ENCODE results near the gene GRIK1.

Gene GRIK1

DNA sequence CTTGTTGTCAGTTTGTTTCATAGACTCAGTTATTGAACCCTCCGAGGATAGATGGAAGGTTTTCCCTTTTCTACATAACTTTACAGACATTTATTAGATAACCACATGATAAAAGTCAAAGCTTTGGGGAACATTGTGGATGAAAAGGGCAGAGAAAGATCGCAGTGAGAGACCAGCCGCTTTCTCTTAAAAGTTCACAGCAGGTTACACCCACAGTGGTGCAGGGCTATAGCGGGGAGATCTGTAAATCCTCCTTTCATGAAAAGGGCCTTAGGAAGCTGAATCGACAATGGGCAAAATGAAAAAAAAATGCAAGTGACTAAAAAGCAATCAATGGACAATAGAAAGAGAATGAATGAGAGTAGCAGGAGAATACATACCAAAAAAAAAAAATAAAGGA is 218.6 kb downstream of the GRIK1 start:
- no peak for DNase-seq (ENCODE audit: low read depth in 1 of 2, low spot score in 1 of 2)

DNA sequence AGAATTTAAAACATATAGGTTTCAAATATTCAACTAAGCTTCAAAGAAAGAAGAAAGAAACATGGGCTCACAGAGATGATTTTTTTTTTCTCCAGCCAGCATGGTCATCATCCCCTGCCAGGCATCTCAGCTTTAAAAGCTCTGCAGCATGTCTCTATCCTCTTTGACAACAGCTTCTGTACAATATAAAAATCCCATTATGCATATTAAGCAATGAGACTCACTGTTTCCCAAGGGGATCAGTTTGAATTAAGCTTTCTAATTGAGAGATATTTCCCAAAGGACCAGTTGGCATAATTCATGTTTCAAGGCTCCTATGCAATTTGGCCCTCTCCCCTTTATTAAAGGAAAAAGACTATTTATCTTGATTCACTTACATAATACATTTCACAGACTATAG is 220.3 kb downstream of the GRIK1 start:
- DNase-seq (ENCODE audit: low read depth in 1 of 2, low spot score in 1 of 2) = no peak

DNA sequence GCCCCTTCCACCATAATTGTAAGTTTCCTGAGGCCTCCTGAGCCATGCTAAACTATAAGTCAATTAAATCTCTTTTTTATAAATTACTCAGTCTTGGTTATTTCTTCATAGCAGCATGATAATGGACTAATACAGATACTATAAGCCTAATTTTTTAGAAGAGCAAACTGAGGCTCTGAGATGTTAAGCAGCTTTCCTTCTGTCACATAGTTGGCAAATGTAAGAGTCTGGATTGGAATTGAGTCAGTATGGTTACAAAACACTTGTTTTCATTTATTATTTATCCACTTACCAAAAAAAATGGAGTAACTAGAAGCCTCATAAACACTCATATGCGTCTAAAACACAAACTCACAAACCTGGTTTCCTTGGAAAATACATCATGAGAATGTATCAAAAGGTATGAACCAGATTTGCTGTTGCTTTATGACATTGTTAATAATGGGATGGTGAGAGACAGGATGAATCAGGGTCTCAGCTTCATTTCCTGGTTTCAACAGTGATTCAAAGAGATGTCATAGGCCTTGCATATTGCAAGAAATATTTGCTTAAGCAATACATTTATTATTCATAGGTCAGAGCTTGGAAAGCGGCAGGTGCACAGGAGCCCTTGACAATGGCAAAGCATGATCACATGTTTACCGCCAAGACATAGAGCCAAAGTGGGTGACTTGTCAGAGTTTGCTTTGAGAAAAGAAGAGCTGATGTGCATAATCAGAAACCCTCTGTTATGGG is 221.5 kb downstream of the GRIK1 start:
- no peak for DNase-seq (ENCODE audit: low read depth in 1 of 2, low spot score in 1 of 2)

DNA sequence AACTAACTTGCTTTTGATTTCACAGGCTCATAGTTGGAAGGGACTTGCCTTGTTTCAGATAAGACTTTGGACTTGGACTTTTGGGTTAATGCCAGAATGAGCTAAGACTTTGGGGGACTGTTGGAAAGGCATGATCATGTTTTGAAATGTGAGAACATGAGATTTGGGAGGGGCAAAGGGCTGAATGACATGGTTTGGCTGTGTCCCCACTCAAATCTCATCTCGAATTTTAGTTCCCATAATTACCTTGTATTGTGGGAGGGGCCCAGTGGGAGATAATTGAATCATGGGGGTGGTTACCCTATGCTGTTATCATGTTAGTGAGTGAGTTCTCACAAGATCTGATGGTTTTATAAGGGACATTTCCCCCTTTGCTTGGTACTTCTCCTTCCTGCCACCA is 222.1 kb downstream of the GRIK1 start:
- no peak for DNase-seq (ENCODE audit: low read depth in 1 of 2, low spot score in 1 of 2)

- no peak for DNase-seq (ENCODE audit: low read depth in 1 of 2, low spot score in 1 of 2)
Observed at GRCh38 chr21:29716753-29717152, 223.0 kb downstream of the GRIK1 start.

GRCh38 chr21:29715089-29715488 is 224.7 kb downstream of the GRIK1 start:
- no peak for DNase-seq (ENCODE audit: low read depth in 1 of 2, low spot score in 1 of 2)

DNA sequence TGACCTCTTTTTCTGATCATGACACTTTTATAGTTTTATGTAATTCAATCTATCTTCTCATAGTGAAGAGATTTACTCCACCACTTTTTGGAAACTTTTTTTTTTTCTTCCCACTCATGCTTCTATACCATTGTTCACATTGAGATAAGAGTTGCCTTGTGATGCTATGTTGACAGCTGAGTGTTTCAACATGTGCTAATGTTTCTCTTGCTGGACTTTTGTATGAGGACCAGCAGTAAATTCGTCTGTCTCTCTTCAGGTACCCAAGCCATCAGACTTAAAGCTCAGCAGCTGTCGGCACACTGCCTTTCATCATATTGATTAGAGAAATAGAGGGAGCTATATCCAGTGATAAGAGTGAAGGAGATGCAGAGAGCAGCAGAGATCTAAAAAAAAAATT is 227.0 kb downstream of the GRIK1 start:
- DNase-seq (ENCODE audit: low read depth in 1 of 2, low spot score in 1 of 2) = no peak

DNA sequence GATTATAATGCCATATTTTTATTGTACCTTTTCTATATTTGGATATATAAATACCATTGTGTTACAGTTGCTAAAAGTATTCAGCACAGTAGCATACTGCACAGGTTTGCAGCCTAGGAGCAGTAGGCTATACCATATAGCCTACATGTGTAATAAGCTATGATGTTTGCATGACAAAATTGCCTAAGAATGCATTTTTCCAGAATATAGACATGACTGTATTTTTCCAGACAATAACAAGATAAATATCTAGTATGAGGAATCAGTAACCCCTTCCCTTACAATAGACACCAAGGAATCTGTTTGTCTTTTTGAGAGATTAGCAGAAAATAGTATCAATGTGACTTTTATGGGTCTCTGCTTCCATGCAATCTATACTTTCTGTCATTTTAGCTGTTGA is 228.6 kb downstream of the GRIK1 start:
- no peak for DNase-seq (ENCODE audit: low read depth in 1 of 2, low spot score in 1 of 2)

- DNase-seq (ENCODE audit: low read depth in 1 of 2, low spot score in 1 of 2) = no peak
Observed at GRCh38 chr21:29710498-29710897, 229.3 kb downstream of the GRIK1 start.

GRCh38 chr21:29708401-29708800 is 231.4 kb downstream of the GRIK1 start:
- DNase-seq (ENCODE audit: low read depth in 1 of 2, low spot score in 1 of 2) = no peak

DNA sequence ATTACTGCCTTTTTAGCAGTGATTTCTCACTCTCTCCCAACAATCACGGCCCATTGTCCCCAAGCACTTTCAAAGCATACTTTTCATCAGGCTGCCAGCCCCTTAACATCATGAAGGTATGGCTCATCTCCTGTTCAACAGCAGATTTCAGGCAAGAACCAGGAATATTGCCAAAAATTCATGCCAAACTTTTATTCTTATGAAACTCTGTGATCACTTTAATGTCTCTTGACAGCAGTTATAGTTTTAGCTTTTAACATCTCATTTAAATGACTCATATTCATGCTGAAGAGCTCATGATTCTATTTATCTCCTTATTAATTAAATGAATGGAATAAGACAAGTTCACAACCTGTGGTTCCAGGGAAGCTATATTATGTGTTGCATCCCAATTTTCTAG is 235.1 kb downstream of the GRIK1 start:
- no peak for DNase-seq (ENCODE audit: low read depth in 1 of 2, low spot score in 1 of 2)

DNA sequence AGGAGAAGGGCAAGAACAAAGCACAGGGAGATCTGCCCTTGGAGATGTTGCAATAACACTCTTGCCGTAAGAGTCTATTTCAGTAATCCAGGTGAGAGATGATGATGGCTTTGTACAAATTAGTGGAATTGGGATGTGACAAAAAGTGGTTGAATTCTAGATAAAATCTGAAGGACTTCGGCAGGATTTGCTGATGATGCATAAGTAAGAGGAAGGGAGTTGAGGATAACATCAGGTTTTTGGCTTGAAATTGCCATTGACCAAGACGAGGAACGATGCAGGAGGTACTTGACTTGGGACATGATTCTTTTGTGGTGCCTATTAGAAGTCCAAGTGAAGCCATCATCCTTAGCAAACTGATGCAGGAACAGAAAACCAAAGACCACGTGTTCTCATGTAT is 238.1 kb downstream of the GRIK1 start:
- no peak for DNase-seq (ENCODE audit: low read depth in 1 of 2, low spot score in 1 of 2)

DNA sequence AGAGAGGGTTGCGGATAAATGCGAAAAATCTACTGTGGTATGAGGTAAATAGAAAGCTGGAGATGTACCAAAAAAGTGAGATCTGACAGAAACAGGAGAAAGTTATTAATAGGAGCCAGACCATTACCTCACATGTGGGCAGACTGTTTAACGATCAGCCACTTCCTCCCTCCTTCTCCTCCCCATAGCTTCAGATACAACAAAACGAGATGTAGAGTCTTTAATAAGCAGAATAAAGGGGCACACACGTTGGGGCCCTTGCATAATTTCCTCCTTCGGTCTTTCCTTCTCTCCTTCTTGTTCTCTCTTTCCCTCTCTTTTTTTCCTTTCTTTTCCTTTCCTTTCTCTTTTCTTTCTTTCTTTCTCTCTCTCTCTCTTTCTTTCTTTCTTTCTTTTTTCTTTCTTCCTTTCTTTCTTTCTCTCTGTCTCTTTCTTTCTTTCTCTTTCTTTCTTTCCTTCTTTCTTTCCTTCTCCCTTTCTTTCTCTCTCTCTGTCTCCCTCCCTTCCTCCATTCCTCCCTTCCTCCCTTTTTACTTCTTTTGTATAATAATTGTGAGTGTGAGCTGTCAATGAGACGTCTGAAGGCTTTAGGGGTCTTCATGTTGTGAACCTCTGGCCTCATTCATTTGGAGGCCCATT is 242.1 kb downstream of the GRIK1 start:
- no peak for DNase-seq (ENCODE audit: low read depth in 1 of 2, low spot score in 1 of 2)

GRCh38 chr21:29696937-29697336 is 242.9 kb downstream of the GRIK1 start:
- no peak for DNase-seq (ENCODE audit: low read depth in 1 of 2, low spot score in 1 of 2)

- DNase-seq (ENCODE audit: low read depth in 1 of 2, low spot score in 1 of 2) = no peak
Observed at GRCh38 chr21:29691616-29692491, 247.9 kb downstream of the GRIK1 start.

DNA sequence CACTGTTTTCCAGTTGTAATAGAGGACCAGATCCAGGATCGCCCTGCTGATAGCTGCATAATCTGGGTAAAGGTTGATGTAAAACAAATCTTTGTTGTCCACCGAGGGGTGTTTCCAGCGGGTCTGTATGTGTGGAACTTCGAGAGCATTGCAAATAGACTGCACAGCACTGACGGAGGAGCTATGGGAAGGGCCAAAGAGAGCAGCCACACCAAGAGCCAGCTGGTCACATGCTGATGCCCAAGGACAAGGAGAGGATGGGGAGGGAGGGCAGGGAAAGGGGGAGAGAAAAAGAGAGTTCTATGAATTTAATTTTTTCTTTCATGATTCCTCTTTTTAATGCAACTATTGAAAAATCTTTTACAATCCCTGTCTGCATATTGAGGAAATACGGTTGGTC is 250.0 kb downstream of the GRIK1 start:
- no peak for DNase-seq (ENCODE audit: low read depth in 1 of 2, low spot score in 1 of 2)

GRCh38 chr21:29684106-29684505 is 255.7 kb downstream of the GRIK1 start:
- DNase-seq (ENCODE audit: low read depth in 1 of 2, low spot score in 1 of 2) = no peak

DNA sequence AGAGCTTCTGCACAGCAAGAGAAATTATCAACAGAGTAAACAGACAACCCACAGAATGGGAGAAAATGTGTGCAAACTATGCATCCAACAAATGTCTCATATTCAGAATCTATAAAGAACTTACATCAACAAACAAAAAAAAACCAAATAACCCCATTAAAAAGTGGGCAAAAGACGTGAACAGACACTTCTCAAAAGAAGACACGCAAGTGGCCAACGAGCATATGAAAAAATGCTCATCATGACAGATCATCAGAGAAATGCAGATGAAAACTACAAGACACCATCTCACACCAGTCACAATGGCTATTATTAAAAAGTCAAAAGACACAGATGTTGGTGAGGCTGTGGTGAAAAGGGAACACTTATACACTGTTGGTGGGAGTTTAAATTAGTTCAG is 257.0 kb downstream of the GRIK1 start:
- DNase-seq (ENCODE audit: low read depth in 1 of 2, low spot score in 1 of 2) = no peak

DNA sequence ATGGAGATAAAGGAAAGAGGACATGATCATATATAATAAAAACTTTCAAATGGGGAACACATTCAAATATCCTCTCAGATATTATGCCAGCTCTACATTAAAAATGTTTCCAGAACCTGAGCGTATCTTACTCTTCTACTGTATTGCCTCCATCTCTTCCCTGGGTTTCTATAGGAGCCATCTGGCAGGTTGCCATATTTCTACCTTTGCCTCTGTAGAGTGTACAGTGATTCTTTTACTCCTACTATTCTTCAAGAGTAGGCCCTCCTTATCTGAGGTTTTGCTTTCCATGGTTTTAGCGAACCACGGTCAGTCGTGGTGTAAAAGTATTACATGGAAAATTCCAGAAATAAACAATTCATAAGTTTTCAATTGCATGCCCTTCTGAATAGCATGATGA is 259.5 kb downstream of the GRIK1 start:
- DNase-seq (ENCODE audit: low read depth in 1 of 2, low spot score in 1 of 2) = no peak

GRCh38 chr21:29678626-29679025 is 261.2 kb downstream of the GRIK1 start:
- no peak for DNase-seq (ENCODE audit: low read depth in 1 of 2, low spot score in 1 of 2)

GRCh38 chr21:29677326-29677725 is 262.5 kb downstream of the GRIK1 start:
- DNase-seq (ENCODE audit: low read depth in 1 of 2, low spot score in 1 of 2) = no peak

GRCh38 chr21:29676395-29676794 is 263.4 kb downstream of the GRIK1 start:
- DNase-seq (ENCODE audit: low read depth in 1 of 2, low spot score in 1 of 2) = no peak
